DOHH2 (cell line): Measurements from ENCODE around the gene CXCR5.

ENCODE experiments used
- H3F3A ChIP-seq: fragments of 200-600 bp; sonication (generic), shearing (Covaris generic); 2 replicates; pipeline ENCODE4 v1.6.0; 2016; ENCODE audit warnings: antibody characterized with exemption, mild to moderate bottlenecking; ENCODE audit not compliant: control insufficient read depth, insufficient read depth
- H3K27ac ChIP-seq: fragments of 200-600 bp; sonication (generic); 2 replicates; pipeline ENCODE4 v1.5.1; 2014; ENCODE audit warnings: low read depth, mild to moderate bottlenecking, low read length, moderate library complexity
- H3K27me3 ChIP-seq: fragments of 200-600 bp; sonication (generic); 2 replicates; pipeline ENCODE4 v1.6.1; 2014; ENCODE audit warnings: mild to moderate bottlenecking, low read length, mixed read lengths; ENCODE audit not compliant: control insufficient read depth
- H3K36me3 ChIP-seq: fragments of 200-600 bp; sonication (generic); 2 replicates; pipeline ENCODE4 v1.6.1; 2014; ENCODE audit warnings: mild to moderate bottlenecking, low read length, moderate library complexity, mixed read lengths; ENCODE audit not compliant: control insufficient read depth
- H3K4me1 ChIP-seq: fragments of 200-600 bp; sonication (generic); 2 replicates; pipeline ENCODE4 v1.6.1; 2014; ENCODE audit warnings: mild to moderate bottlenecking, low read length, mixed read lengths; ENCODE audit not compliant: control insufficient read depth
- H3K4me2 ChIP-seq: fragments of 200-600 bp; sonication (generic); 2 replicates; pipeline ENCODE4 v1.6.0; 2014; ENCODE audit warnings: mild to moderate bottlenecking, low read length, moderate library complexity
- H3K4me3 ChIP-seq: fragments of 200-600 bp; sonication (generic); 2 replicates; pipeline ENCODE4 v1.5.1; 2014; ENCODE audit warnings: mild to moderate bottlenecking, low read length, mixed read lengths
- H3K79me2 ChIP-seq: fragments of 200-600 bp; sonication (generic); 2 replicates; pipeline ENCODE4 v1.6.1; 2014; ENCODE audit warnings: mild to moderate bottlenecking, low read length, mixed read lengths; ENCODE audit not compliant: control insufficient read depth
- H3K9me2 ChIP-seq: fragments of 200-600 bp; sonication (generic); replicated peaks from 2 replicates; pipeline ENCODE4 v1.6.1; 2014; ENCODE audit warnings: mild to moderate bottlenecking, low read length, mixed read lengths; ENCODE audit not compliant: control insufficient read depth
- H3K9me3 ChIP-seq: fragments of 200-600 bp; sonication (generic); 2 replicates; pipeline ENCODE4 v1.6.1; 2014; ENCODE audit warnings: antibody characterized with exemption, low read length, mixed read lengths; ENCODE audit not compliant: control insufficient read depth, insufficient read depth
- H4K20me1 ChIP-seq: fragments of 200-600 bp; sonication (generic); 2 replicates; pipeline ENCODE4 v1.6.0; 2014; ENCODE audit warnings: low read depth, mild to moderate bottlenecking, antibody characterized with exemption, low read length, moderate library complexity; ENCODE audit not compliant: control insufficient read depth, insufficient read depth
- EZH2phosphoT487 ChIP-seq: fragments of 200-600 bp; sonication (generic); IDR thresholded peaks from 2 replicates; pipeline ENCODE4 v1.6.1; 2017; ENCODE audit warnings: borderline replicate concordance, mild to moderate bottlenecking, antibody characterized with exemption, low read length, moderate library complexity, mixed read lengths
- TF ChIP-seq, protein P1 (sequence below): fragments of 200-600 bp; sonication (generic); IDR thresholded peaks from one replicate; pipeline ENCODE4 v1.5.1; 2014; ENCODE audit warnings: antibody characterized with exemption, mild to moderate bottlenecking, low read depth, low read length; ENCODE audit not compliant: poor library complexity, severe bottlenecking

Gene CXCR5

DNA sequence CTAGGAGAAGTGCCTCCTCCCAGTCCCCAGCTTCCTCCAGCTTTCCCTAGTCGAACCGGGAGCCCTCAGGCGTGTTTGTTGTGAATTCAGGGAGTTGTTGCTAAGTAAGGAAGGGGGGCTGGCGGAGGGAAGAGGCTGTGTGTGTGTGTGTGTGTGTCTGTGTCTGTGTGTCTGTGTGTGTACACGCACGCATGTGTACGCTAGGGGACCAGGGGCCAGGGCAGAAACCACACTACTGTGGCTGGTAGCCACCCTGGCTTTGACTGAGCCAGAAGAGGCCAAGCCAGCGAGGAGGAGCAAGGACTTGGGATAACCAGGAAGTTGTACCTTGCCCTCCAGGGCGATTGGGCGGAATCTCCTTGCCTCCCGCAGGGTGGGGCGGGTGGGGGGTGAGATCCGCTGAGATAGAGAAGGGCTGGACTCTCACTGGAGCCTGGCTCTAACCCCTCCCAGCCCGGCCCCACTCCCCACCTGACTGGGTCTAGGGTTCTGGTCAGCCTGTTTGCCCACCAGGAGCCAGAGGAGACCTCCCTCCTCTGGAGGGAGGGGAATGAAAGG lies 34.5 kb downstream of the CXCR5 start:
- Histone ChIP-seq H4K20me1 (no peaks in the 10 kb centered on the region), H3K9me2 (no peaks in the 10 kb centered on the region)

DNA sequence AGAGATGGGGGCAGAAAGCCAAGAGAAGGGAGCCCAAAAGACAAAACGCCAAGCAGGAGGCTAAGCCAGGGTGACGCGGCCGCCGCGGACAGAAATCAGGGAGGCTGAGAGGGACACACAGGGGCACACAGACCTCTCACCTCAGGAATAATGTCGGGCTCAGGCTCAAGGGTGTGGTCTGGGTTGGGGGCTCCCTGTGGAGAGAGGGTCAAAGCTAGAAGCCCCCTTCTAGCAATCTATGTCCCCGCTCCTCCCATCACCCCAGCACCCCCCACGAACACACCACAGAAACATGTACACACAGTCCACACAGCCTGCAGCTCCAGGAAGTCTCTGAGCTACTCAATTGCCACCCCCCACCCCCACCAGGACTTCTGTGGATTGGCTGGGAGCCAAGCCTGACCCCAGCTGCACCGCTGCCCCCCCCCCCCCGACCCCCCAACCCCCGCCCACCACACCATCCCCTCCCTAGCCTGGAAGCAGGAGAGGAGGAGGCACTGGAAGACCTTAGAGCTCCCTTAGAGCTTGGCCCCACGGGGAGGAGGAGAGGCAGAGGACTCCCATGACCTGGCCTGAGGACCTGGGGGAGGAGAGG lies 35.1 kb downstream of the CXCR5 start:
- no peak overlapping the region for H3K27ac ChIP-seq
- H3K79me2 ChIP-seq, result peaks cover 80% of the 10 kb centered on the region

More for the DNA sequence above, 34.5 kb downstream of the CXCR5 start:
- Histone ChIP-seq H3K9me3 (no peaks in the 10 kb centered on the region), H3K4me1 (peaks cover 72% of the 10 kb centered on the region), H3K4me3 (no peak overlapping the region), H3K27ac (no peak overlapping the region), H3K79me2 (peaks cover 74% of the 10 kb centered on the region), H3K4me2 (peak overlapping the region; percentile 38; the same call in 1 of the 2 replicates), H3K36me3 (no peaks in the 10 kb centered on the region), H3K27me3 (no peaks in the 10 kb centered on the region), H3F3A (peaks cover 17% of the 10 kb centered on the region)
- TF ChIP-seq, protein P1, sequence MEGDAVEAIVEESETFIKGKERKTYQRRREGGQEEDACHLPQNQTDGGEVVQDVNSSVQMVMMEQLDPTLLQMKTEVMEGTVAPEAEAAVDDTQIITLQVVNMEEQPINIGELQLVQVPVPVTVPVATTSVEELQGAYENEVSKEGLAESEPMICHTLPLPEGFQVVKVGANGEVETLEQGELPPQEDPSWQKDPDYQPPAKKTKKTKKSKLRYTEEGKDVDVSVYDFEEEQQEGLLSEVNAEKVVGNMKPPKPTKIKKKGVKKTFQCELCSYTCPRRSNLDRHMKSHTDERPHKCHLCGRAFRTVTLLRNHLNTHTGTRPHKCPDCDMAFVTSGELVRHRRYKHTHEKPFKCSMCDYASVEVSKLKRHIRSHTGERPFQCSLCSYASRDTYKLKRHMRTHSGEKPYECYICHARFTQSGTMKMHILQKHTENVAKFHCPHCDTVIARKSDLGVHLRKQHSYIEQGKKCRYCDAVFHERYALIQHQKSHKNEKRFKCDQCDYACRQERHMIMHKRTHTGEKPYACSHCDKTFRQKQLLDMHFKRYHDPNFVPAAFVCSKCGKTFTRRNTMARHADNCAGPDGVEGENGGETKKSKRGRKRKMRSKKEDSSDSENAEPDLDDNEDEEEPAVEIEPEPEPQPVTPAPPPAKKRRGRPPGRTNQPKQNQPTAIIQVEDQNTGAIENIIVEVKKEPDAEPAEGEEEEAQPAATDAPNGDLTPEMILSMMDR, result no peak
- TF ChIP-seq EZH2phosphoT487, result no peak

DNA sequence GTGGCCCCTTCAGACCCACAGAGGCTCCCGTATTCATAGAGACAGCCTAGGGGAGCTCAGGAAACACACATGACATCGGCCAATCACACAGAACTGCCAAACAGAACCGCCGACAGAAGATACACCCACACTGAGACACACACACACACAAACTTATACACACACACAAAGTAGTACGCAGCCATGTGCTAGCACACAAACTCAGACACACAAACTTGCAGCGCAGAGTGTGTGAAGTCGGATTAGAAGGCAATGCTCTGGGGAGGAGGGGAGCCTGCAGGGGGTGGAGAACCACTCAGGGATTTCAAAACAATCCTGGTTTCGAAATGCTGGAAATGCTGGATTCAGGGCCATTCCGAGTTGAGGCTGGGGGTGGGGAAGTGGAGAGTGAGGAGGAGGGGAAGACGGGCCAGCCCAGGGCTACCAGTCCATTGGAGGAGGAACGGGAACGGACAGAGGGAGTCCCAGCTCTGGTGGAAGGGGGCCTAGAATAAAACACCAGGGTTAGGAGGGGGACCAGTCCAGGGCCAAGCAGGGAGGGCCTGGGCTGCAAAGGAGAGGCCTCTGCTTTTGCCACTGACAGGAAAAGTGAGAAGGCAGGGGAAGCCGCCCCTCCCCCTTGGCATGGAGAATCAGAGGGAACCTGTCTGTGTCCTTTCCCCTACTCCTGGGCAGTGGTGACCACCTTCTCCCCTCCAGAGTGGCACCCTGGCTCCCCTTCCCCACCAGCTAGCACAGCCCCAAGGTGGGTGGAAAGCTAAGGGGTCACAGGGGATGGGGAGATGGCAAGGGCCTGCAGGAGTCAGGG lies 37.6 kb downstream of the CXCR5 start:
- Histone ChIP-seq H3K27me3 (no peaks in the 10 kb centered on the region), H3K4me1 (peaks cover 61% of the 10 kb centered on the region), H3F3A (peaks cover 10% of the 10 kb centered on the region), H3K4me2 (no peak overlapping the region), H3K27ac (no peak overlapping the region), H3K36me3 (no peaks in the 10 kb centered on the region), H4K20me1 (no peaks in the 10 kb centered on the region), H3K9me2 (no peaks in the 10 kb centered on the region), H3K4me3 (no peak overlapping the region), H3K9me3 (no peaks in the 10 kb centered on the region), H3K79me2 (peaks cover 80% of the 10 kb centered on the region)
- TF ChIP-seq, protein P1, result no peak

More for the DNA sequence above, 35.1 kb downstream of the CXCR5 start:
- Histone ChIP-seq H3K4me2 (peak overlapping the region; percentile 48), H3K9me3 (no peaks in the 10 kb centered on the region), H3K36me3 (no peaks in the 10 kb centered on the region), H3K4me1 (peaks cover 72% of the 10 kb centered on the region), H3K27me3 (no peaks in the 10 kb centered on the region), H3K9me2 (no peaks in the 10 kb centered on the region), H3F3A (peaks cover 16% of the 10 kb centered on the region), H3K4me3 (no peak overlapping the region), H4K20me1 (no peaks in the 10 kb centered on the region)
- TF ChIP-seq EZH2phosphoT487, result no peak
- TF ChIP-seq, protein P1, result no peak
